NCI-H460 (cell line): ENCODE measurements around the gene TMEM183A. TPM values are rescaled to one million over a fixed set of nuclear protein-coding genes. Genes with fewer than 3 reads are reported as not detected.

Experiments
- DNase-seq: peaks from one replicate; pipeline ENCODE4 v3.0.0-alpha.2; 2016; ENCODE audit warnings: low read depth; ENCODE audit errors: extremely low read depth
- total RNA-seq: library from RNA; depleted of rRNA; stranded (reverse); fragments of >200 nt; shearing (Covaris generic); gene quantifications from 2 replicates; pipeline ENCODE4 v1.2.3, GENCODE V29; 2014; rRNA removed

Gene TMEM183A
- total RNA-seq, 1 experiment from 2014 or later, result 121 TPM

- no peak for DNase-seq
These were observed 56.1 kb downstream of the TMEM183A start for GRCh38 chr1:203063287-203063686.

- DNase-seq, result no peak
These were observed 58.0 kb downstream of the TMEM183A start for GRCh38 chr1:203065191-203065590.

GRCh38 chr1:203065986-203066385 is 58.8 kb downstream of the TMEM183A start:
- DNase-seq, result no peak

GRCh38 chr1:203066965-203067364 is 59.8 kb downstream of the TMEM183A start:
- no peak for DNase-seq

- DNase-seq, result no peak
These were observed 62.0 kb downstream of the TMEM183A start for GRCh38 chr1:203069030-203069747.

- DNase-seq, result peak; percentile 19
These were observed 64.9 kb downstream of the TMEM183A start for GRCh38 chr1:203072002-203072602.

- DNase-seq, result no peak
These were observed 65.7 kb downstream of the TMEM183A start for GRCh38 chr1:203072911-203073310.

- DNase-seq, result no peak
These were observed 66.3 kb downstream of the TMEM183A start for GRCh38 chr1:203073469-203073868.

Other genes with a start within 250 kb of the TMEM183A start
- 40.1 and 46.3 TPM in 2 replicates for gene KDM5B, start 199.0 kb upstream of the TMEM183A start, total RNA-seq
- gene PCAT6, start 196.4 kb upstream of the TMEM183A start, total RNA-seq, result 0.46 and 0.52 TPM in 2 replicates
- 13.5 and 13.8 TPM in 2 replicates for gene RABIF, start 118.2 kb upstream of the TMEM183A start, total RNA-seq
- 41.0 and 44.6 TPM in 2 replicates for gene KLHL12, start 80.1 kb upstream of the TMEM183A start, total RNA-seq
- gene ADIPOR1, start 49.1 kb upstream of the TMEM183A start, total RNA-seq, result 152 and 161 TPM in 2 replicates
- gene CYB5R1, start 40.1 kb upstream of the TMEM183A start, total RNA-seq, result 15.8 and 17.4 TPM in 2 replicates
- gene PPFIA4, start 19.1 kb downstream of the TMEM183A start, total RNA-seq, result 3.4 and 4.2 TPM in 2 replicates
- not detected in 2 replicates for gene MYOG, start 78.6 kb downstream of the TMEM183A start, total RNA-seq
- gene ADORA1, start 120.4 kb downstream of the TMEM183A start, total RNA-seq, result 0.17 TPM in 1 of 2 replicates, not detected in the other
- not detected in 2 replicates for gene MYBPH, start 168.5 kb downstream of the TMEM183A start, total RNA-seq
- gene CHI3L1, start 179.3 kb downstream of the TMEM183A start, total RNA-seq, result not detected in 2 replicates
- gene CHIT1, start 222.3 kb downstream of the TMEM183A start, total RNA-seq, result not detected in 2 replicates